Measurements from ENCODE around the gene PIGV.
"Not testable (repeated sequence)": the region's sequence is repeated elsewhere in the genome, so short reads cannot be mapped to it uniquely, and the experiment has no call there.

The PIGV gene

GRCh38 chr1:26844424-26845196 is 56.9 kb downstream of the PIGV start:
- Histone ChIP-seq H3K4me1 (ENCODE audit: insufficient read depth, low read length) (no peaks in the 10 kb centered on the region), H3K36me3 (ENCODE audit: insufficient read depth, low read length) (no peaks in the 10 kb centered on the region), H3K9ac (ENCODE audit: low read depth, low read length) (no peak overlapping the region), H3K9me3 (ENCODE audit: control insufficient read depth, insufficient read depth, low read length) (no peaks in the 10 kb centered on the region)

GRCh38 chr1:26847826-26848225 is 60.1 kb downstream of the PIGV start:
- H3K4me1 ChIP-seq (ENCODE audit: insufficient read depth, low read length); H3K9ac ChIP-seq (ENCODE audit: low read depth, low read length); H3K9me3 ChIP-seq (ENCODE audit: control insufficient read depth, insufficient read depth, low read length); H3K36me3 ChIP-seq (ENCODE audit: insufficient read depth, low read length): not testable (repeated sequence)

Measured in ES-I3 (cell line).